Measurements from ENCODE around the gene GRIK3. TPM values are rescaled to one million over a fixed set of nuclear protein-coding genes. Genes with fewer than 3 reads are reported as not detected.

Gene GRIK3
- total and polyA plus RNA-seq, 7 donors, result 0.03 to 0.15 (median 0.04) TPM; not detected in 2

GRCh38 chr1:36924282-36924811, 110.0 kb downstream of the GRIK3 start:
- intact Hi-C loops (cut with DNase I), result no loop called here
- no peaks in the 10 kb centered on the region for H3K36me3 ChIP-seq (ENCODE audit: insufficient read depth in 1 of 2, low read depth in 1 of 2)
- no peak overlapping the region for H3K27ac ChIP-seq
- no peaks in the 10 kb centered on the region for H3K4me1 ChIP-seq
- TF ChIP-seq CTCF (IDR thresholded peaks at IDR 0.05), result no peak
- WGBS, 3 donors, result 3 to 4% (median 4%) methylated on average over 14 of the region's 14 CpGs
- peaks cover 0 to 24% (median 5%) of the 10 kb centered on the region in 3 donors for H3K27me3 ChIP-seq (ENCODE audit: insufficient read depth in 3 of 3, low read length in 2 of 3)
- no peaks in the 10 kb centered on the region for H3K9me3 ChIP-seq
- ATAC-seq, result no peak
- H3K4me3 ChIP-seq, result no peak overlapping the region
- DNase-seq, result peak in 1 of 2 donors; percentile 27

- DNase-seq, result no peak
- ATAC-seq, result no peak
- H3K27me3 ChIP-seq (ENCODE audit: insufficient read depth in 3 of 3, low read length in 2 of 3), result peaks cover 0 to 29% (median 4%) of the 10 kb centered on the region in 3 donors
- no peak overlapping the region for H3K4me3 ChIP-seq
- 34 to 35% (median 35%) methylated on average over 11 of the region's 11 CpGs for WGBS, 3 donors
- no peaks in the 10 kb centered on the region for H3K4me1 ChIP-seq
- H3K9me3 ChIP-seq, result no peaks in the 10 kb centered on the region
- H3K36me3 ChIP-seq (ENCODE audit: insufficient read depth in 1 of 2, low read depth in 1 of 2), result no peaks in the 10 kb centered on the region
- intact Hi-C loops (cut with DNase I), result no loop called here
- no peak overlapping the region for H3K27ac ChIP-seq
- TF ChIP-seq CTCF (IDR thresholded peaks at IDR 0.05), result no peak
These were observed 111.5 kb downstream of the GRIK3 start for GRCh38 chr1:36922593-36923426.

- peaks cover 0 to 29% (median 2%) of the 10 kb centered on the region in 3 donors for H3K27me3 ChIP-seq (ENCODE audit: insufficient read depth in 3 of 3, low read length in 2 of 3)
These were observed 112.2 kb downstream of the GRIK3 start for GRCh38 chr1:36922071-36922470.

GRCh38 chr1:36920801-36921405, 113.4 kb downstream of the GRIK3 start:
- no peak for DNase-seq
- H3K4me1 ChIP-seq, result no peaks in the 10 kb centered on the region
- H3K36me3 ChIP-seq (ENCODE audit: insufficient read depth in 1 of 2, low read depth in 1 of 2), result no peaks in the 10 kb centered on the region
- ATAC-seq, result no peak
- H3K27ac ChIP-seq, result no peak overlapping the region
- no peak for TF ChIP-seq CTCF (IDR thresholded peaks at IDR 0.05)
- H3K9me3 ChIP-seq, result no peaks in the 10 kb centered on the region
- H3K4me3 ChIP-seq, result no peak overlapping the region
- intact Hi-C loops (cut with DNase I), result no loop called here
- peaks cover 0 to 29% (median 4%) of the 10 kb centered on the region in 3 donors for H3K27me3 ChIP-seq (ENCODE audit: insufficient read depth in 3 of 3, low read length in 2 of 3)
- 71 to 75% (median 75%) methylated on average over 6 of the region's 6 CpGs for WGBS, 3 donors

More at GRCh38 chr1:36922071-36922470, 112.2 kb downstream of the GRIK3 start:
- Histone ChIP-seq H3K9me3 (no peaks in the 10 kb centered on the region), H3K27ac (no peak overlapping the region), H3K4me1 (no peaks in the 10 kb centered on the region), H3K36me3 (ENCODE audit: insufficient read depth in 1 of 2, low read depth in 1 of 2) (no peaks in the 10 kb centered on the region), H3K4me3 (no peak overlapping the region)
- intact Hi-C loops (cut with DNase I), result no loop called here
- ATAC-seq, result no peak
- DNase-seq, result no peak
- no peak for TF ChIP-seq CTCF (IDR thresholded peaks at IDR 0.05)
- WGBS, 3 donors, result 47 to 51% (median 50%) methylated on average over 2 to 5 of the region's 5 CpGs
